Epithelial cell of esophagus (primary cell): ENCODE data around the gene NAA16.

Experiments
- DNase-seq: peaks from one replicate; pipeline ENCODE4 v3.0.0; 2010; ENCODE audit warnings: low read depth
- H3K4me3 ChIP-seq: 2 replicates; pipeline ENCODE4 v1.5.1; 2011; ENCODE audit warnings: mild to moderate bottlenecking, low read length, control low read depth
- TF ChIP-seq, protein P1 (sequence below): IDR thresholded peaks from 2 replicates; pipeline ENCODE4 v1.5.1; 2011; ENCODE audit warnings: low read depth, mild to moderate bottlenecking, low read length, control low read depth, inconsistent platforms; ENCODE audit not compliant: insufficient read depth; ENCODE audit errors: missing control alignments

The NAA16 gene

GRCh38 chr13:41291246-41291645 lies 19.8 kb upstream of the NAA16 start:
- TF ChIP-seq, protein P1, sequence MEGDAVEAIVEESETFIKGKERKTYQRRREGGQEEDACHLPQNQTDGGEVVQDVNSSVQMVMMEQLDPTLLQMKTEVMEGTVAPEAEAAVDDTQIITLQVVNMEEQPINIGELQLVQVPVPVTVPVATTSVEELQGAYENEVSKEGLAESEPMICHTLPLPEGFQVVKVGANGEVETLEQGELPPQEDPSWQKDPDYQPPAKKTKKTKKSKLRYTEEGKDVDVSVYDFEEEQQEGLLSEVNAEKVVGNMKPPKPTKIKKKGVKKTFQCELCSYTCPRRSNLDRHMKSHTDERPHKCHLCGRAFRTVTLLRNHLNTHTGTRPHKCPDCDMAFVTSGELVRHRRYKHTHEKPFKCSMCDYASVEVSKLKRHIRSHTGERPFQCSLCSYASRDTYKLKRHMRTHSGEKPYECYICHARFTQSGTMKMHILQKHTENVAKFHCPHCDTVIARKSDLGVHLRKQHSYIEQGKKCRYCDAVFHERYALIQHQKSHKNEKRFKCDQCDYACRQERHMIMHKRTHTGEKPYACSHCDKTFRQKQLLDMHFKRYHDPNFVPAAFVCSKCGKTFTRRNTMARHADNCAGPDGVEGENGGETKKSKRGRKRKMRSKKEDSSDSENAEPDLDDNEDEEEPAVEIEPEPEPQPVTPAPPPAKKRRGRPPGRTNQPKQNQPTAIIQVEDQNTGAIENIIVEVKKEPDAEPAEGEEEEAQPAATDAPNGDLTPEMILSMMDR: no peak
- DNase-seq: no peak
- H3K4me3 ChIP-seq: no peak overlapping the region

GRCh38 chr13:41293272-41293671 lies 17.8 kb upstream of the NAA16 start:
- TF ChIP-seq, protein P1: no peak
- no peak overlapping the region for H3K4me3 ChIP-seq
- DNase-seq: no peak

GRCh38 chr13:41294914-41295313 lies 16.2 kb upstream of the NAA16 start:
- H3K4me3 ChIP-seq: no peak overlapping the region
- TF ChIP-seq, protein P1: no peak
- DNase-seq: no peak

- H3K4me3 ChIP-seq: no peak overlapping the region
- TF ChIP-seq, protein P1: no peak
- DNase-seq: no peak
Observed at GRCh38 chr13:41295973-41296372, 15.1 kb upstream of the NAA16 start.

DNA sequence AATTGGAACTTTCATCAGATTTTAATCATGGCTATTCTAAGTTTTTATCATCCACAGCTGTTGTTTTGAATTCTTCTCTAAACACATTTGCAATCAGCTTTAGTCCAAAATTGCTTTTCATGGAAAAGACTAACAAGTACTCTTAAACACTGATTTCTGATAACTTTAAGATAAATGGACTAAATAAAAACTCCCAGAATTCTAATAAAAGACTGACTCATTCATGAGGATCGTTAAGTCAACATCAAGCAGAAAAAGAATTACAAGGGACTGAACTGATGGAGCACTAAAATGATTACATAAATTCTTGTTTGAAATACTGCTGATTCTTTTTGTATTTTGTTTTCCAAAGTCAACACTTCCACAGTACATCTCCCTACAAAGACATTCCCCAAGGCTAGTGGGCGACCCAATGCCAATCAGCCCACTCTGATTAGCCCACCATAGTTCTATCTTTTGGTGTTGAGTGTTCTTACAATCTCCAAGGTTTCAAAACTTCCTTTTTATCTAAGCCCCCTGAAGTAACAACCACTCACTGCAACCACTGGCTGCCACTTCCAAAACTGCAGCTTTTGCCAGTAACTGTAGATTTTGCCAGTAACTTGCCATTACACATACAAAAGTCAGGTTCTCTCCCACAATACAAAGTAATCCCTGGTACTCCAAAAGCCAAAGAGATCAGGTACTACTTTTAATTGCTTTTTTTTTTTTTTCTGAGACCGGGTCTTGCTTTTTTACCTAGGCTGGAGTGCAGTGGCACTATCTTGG lies 14.0 kb upstream of the NAA16 start:
- TF ChIP-seq, protein P1: no peak
- no peak for DNase-seq
- H3K4me3 ChIP-seq: no peak overlapping the region

GRCh38 chr13:41299316-41300094 lies 11.6 kb upstream of the NAA16 start:
- TF ChIP-seq, protein P1: no peak
- no peak overlapping the region for H3K4me3 ChIP-seq
- no peak for DNase-seq

DNA sequence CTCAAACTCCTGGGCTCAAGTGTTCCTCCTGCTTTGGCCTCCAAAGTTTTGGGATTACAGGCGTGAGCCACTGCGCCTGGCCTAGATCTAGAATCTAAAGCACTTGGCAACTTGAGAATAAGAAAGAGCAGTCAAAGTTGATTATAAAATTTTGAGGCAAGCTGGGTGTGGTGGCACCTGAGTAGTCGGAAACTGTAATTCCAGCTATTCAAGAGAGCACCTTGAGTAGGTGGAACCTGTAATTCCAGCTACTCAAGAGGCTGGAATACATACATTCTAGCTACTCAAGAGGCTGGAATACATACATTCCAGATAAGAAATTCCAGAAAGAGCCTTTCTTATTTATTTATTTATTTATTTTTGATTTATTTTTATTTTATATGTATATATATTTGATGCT lies 8.3 kb upstream of the NAA16 start:
- TF ChIP-seq, protein P1: no peak
- peak; percentile 47 for DNase-seq
- no peak overlapping the region for H3K4me3 ChIP-seq
